Suprapubic skin (tissue), 4 donors: ENCODE data around the gene ZDHHC19. TPM values are rescaled to one million over a fixed set of nuclear protein-coding genes. Genes with fewer than 3 reads are reported as not detected.
"Not testable (repeated sequence)": the region's sequence is repeated elsewhere in the genome, so short reads cannot be mapped to it uniquely, and the experiment has no call there.

ENCODE experiments used
- DNase-seq, 2 donors: peaks; one replicate each; pipeline ENCODE4 v3.0.0-alpha.2; 2019; ENCODE audit warnings: low spot score in 2 of 2
- H3K27ac ChIP-seq: fragments of 200-600 bp; sonication (generic); one replicate; pipeline ENCODE4 v1.5.1; 2019
- H3K27me3 ChIP-seq: fragments of 200-600 bp; sonication (generic); one replicate; pipeline ENCODE4 v1.5.1; 2019
- H3K36me3 ChIP-seq: fragments of 200-600 bp; sonication (generic); one replicate; pipeline ENCODE4 v1.5.1; 2019
- H3K4me1 ChIP-seq: fragments of 200-600 bp; sonication (generic); one replicate; pipeline ENCODE4 v1.5.1; 2019
- H3K4me3 ChIP-seq: fragments of 200-600 bp; sonication (generic); one replicate; pipeline ENCODE4 v1.5.1; 2019; ENCODE audit warnings: mild to moderate bottlenecking
- H3K9me3 ChIP-seq: fragments of 200-600 bp; sonication (generic); one replicate; pipeline ENCODE4 v1.5.1; 2019
- CTCF ChIP-seq, 2 donors: fragments of 200-600 bp in 1 of 2; fragments of 450-650 bp in 1 of 2; sonication (generic) in 1 of 2; IDR thresholded peaks; one replicate each; pipeline ENCODE4 v1.5.1; 2016 to 2019; ENCODE audit warnings: antibody characterized with exemption in 2 of 2, mild to moderate bottlenecking in 1 of 2, moderate library complexity in 1 of 2
- EP300 ChIP-seq: sonication (generic); formaldehyde crosslinking; IDR thresholded peaks from one replicate; pipeline ENCODE4 v1.6.1; 2017; ENCODE audit warnings: antibody characterized with exemption
- POLR2A ChIP-seq, 2 donors: fragments of 450-650 bp; IDR thresholded peaks; one replicate each; pipeline ENCODE4 v1.6.1; 2017; ENCODE audit warnings: antibody characterized with exemption in 2 of 2, mild to moderate bottlenecking in 2 of 2, moderate library complexity in 2 of 2
- POLR2AphosphoS5 ChIP-seq, 3 donors: sonication (generic); formaldehyde crosslinking; IDR thresholded peaks; one replicate each; pipeline ENCODE4 v1.6.1; 2017; ENCODE audit warnings: antibody characterized with exemption in 3 of 3
- WGBS: methylation state at CpG from one replicate; pipeline ENCODE4 v1.1.5; 2018; 5-methylcytosine and 5-hydroxymethylcytosine counted together
- total RNA-seq, 4 donors: library from RNA; depleted of rRNA; stranded (reverse); fragments of >200 nt; gene quantifications; one replicate each; pipeline ENCODE4 v1.1.0, GENCODE V29; 2016

ZDHHC19 gene
- total RNA-seq, 4 donors from 2014 or later: not detected

GRCh38 chr3:196177567-196177966 lies 33.6 kb downstream of the ZDHHC19 start:
- Histone ChIP-seq H3K36me3 (no peaks in the 10 kb centered on the region), H3K27ac (no peak overlapping the region), H3K9me3 (no peaks in the 10 kb centered on the region), H3K27me3 (no peaks in the 10 kb centered on the region), H3K4me3 (no peak overlapping the region), H3K4me1 (peaks cover 28% of the 10 kb centered on the region)
- TF ChIP-seq POLR2AphosphoS5 (IDR thresholded peaks at IDR 0.05) (no peak), CTCF (IDR thresholded peaks at IDR 0.05) (no peak), EP300 (no peak), POLR2A (IDR thresholded peaks at IDR 0.05) (no peak)
- 90% methylated on average over 16 of the region's 16 CpGs for WGBS
- DNase-seq: no peak

GRCh38 chr3:196175722-196176121 lies 35.5 kb downstream of the ZDHHC19 start:
- 86% methylated on average over 9 of the region's 9 CpGs for WGBS
- DNase-seq: no peak
- no peak overlapping the region for H3K4me3 ChIP-seq
- H3K36me3 ChIP-seq: no peaks in the 10 kb centered on the region
- peaks cover 28% of the 10 kb centered on the region for H3K4me1 ChIP-seq
- no peak overlapping the region for H3K27ac ChIP-seq
- TF ChIP-seq POLR2A (IDR thresholded peaks at IDR 0.05) (no peak), CTCF (IDR thresholded peaks at IDR 0.05) (no peak), POLR2AphosphoS5 (IDR thresholded peaks at IDR 0.05) (no peak), EP300 (no peak)
- no peaks in the 10 kb centered on the region for H3K27me3 ChIP-seq
- H3K9me3 ChIP-seq: no peaks in the 10 kb centered on the region

DNA sequence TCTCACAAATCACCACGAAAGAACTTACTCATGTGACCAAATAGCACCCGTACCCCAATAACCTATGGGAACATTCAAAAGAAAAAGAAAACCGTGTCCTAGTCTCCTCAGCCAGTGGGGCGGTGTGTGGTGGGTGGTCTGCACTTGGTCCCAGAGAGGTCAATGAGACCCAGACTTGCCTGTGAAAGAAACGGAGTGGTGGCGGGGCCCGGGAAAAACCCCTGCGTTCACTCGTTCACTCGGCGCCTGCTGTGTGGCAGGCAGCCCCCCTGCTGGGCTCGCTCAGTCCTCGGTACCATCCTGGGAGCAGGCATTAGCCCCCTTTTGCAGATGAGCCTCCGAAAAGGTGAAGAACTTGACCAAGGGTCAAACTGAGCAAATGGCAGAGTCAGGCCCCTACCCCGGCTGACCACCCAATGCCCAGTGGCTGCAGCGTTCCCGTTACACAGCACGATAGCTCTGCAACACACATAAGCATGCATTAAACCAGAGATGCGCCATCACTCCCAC lies 36.0 kb downstream of the ZDHHC19 start:
- no peak overlapping the region for H3K4me3 ChIP-seq
- H3K9me3 ChIP-seq: no peaks in the 10 kb centered on the region
- DNase-seq: no peak
- H3K36me3 ChIP-seq: no peaks in the 10 kb centered on the region
- WGBS: 79% methylated on average over 9 of the region's 19 CpGs
- H3K27ac ChIP-seq: no peak overlapping the region
- peaks cover 28% of the 10 kb centered on the region for H3K4me1 ChIP-seq
- no peak for TF ChIP-seq POLR2AphosphoS5 (IDR thresholded peaks at IDR 0.05)
- no peak for TF ChIP-seq POLR2A (IDR thresholded peaks at IDR 0.05)
- no peak for TF ChIP-seq EP300
- no peak for TF ChIP-seq CTCF (IDR thresholded peaks at IDR 0.05)
- H3K27me3 ChIP-seq: no peaks in the 10 kb centered on the region

- no peak for TF ChIP-seq POLR2AphosphoS5 (IDR thresholded peaks at IDR 0.05)
- no peak for TF ChIP-seq CTCF (IDR thresholded peaks at IDR 0.05)
- TF ChIP-seq POLR2A (IDR thresholded peaks at IDR 0.05): no peak
- TF ChIP-seq EP300: no peak
- no peaks in the 10 kb centered on the region for H3K9me3 ChIP-seq
- no peak overlapping the region for H3K4me3 ChIP-seq
- H3K36me3 ChIP-seq: no peaks in the 10 kb centered on the region
- no peaks in the 10 kb centered on the region for H3K27me3 ChIP-seq
- no peak overlapping the region for H3K27ac ChIP-seq
- H3K4me1 ChIP-seq: peaks cover 23% of the 10 kb centered on the region
- DNase-seq: no peak
- WGBS: 86% methylated on average over 3 of the region's 3 CpGs
Observed at GRCh38 chr3:196174652-196175051, 36.5 kb downstream of the ZDHHC19 start.

DNA sequence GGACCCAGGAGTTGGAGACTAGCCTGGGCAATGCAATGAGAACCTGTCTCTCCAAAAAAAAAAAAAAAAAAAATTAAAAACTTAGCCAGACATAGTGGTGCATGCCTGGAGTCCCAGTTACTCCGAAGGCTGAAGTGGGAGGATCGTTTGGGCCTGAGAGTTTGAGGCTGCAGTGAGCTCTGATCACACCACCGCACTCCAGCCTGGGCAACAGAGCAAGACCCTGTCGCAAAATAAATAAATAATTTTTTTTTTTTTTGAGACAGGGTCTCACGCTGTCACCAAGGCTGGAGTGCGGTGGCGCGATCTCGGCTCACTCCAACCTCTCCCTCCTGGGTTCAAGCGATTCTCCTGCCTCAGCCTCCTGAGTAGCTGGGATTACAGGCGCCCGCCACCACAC lies 40.9 kb downstream of the ZDHHC19 start:
- H3K27ac ChIP-seq, H3K4me1 ChIP-seq, DNase-seq, H3K4me3 ChIP-seq, H3K9me3 ChIP-seq, H3K27me3 ChIP-seq, H3K36me3 ChIP-seq: not testable (repeated sequence)
- 97% methylated on average over 12 of the region's 12 CpGs for WGBS

- H3K27ac ChIP-seq: no peak overlapping the region
- TF ChIP-seq CTCF (IDR thresholded peaks at IDR 0.05): no peak
- no peak for TF ChIP-seq POLR2A (IDR thresholded peaks at IDR 0.05)
- TF ChIP-seq EP300: no peak
- TF ChIP-seq POLR2AphosphoS5 (IDR thresholded peaks at IDR 0.05): no peak
- no peaks in the 10 kb centered on the region for H3K9me3 ChIP-seq
- H3K36me3 ChIP-seq: no peaks in the 10 kb centered on the region
- no peaks in the 10 kb centered on the region for H3K4me1 ChIP-seq
- H3K4me3 ChIP-seq: no peak overlapping the region
- WGBS: 100% methylated on average over 2 of the region's 5 CpGs
- no peak for DNase-seq
- no peaks in the 10 kb centered on the region for H3K27me3 ChIP-seq
Observed at GRCh38 chr3:196169836-196170240, 41.4 kb downstream of the ZDHHC19 start.
